K562 (cell line): Measurements from ENCODE around the gene FBXO10. TPM values are rescaled to one million over a fixed set of nuclear protein-coding genes. Genes with fewer than 3 reads are reported as not detected.

ENCODE experiments used
- CBFB ChIP-seq: sonication (generic); formaldehyde crosslinking; IDR thresholded peaks from 2 replicates; pipeline ENCODE4 v1.4.0; 2020; ENCODE audit warnings: mild to moderate bottlenecking, missing genetic modification reagents
- E2F3 ChIP-seq: fragments of 250-450 bp; sonication (Bioruptor Pico); IDR thresholded peaks from 2 replicates; pipeline ENCODE4 v1.4.0; 2020; ENCODE audit warnings: mild to moderate bottlenecking
- HIVEP1 ChIP-seq: fragments of 250-450 bp; sonication (Bioruptor Pico); IDR thresholded peaks from 2 replicates; pipeline ENCODE4 v1.4.0; 2020; ENCODE audit warnings: mild to moderate bottlenecking
- KAT2B ChIP-seq: IDR thresholded peaks from one replicate; pipeline ENCODE4 v1.6.1; 2012; ENCODE audit warnings: low read depth, mild to moderate bottlenecking, control low read depth, inconsistent platforms, low read length, moderate library complexity
- MAFG ChIP-seq: fragments of 450-650 bp; conservative IDR thresholded peaks from 2 replicates; pipeline ENCODE4 v1.6.1; 2016; ENCODE audit warnings: missing genetic modification characterization, missing compliant biosample characterization
- MEF2A ChIP-seq: IDR thresholded peaks from 2 replicates; pipeline ENCODE4 v1.6.1; 2011; ENCODE audit warnings: low read depth, mild to moderate bottlenecking, low read length, moderate library complexity; ENCODE audit not compliant: control insufficient read depth
- TAF9B ChIP-seq: fragments of 450-650 bp; IDR thresholded peaks from 2 replicates; pipeline ENCODE4 v1.6.1; 2018; ENCODE audit warnings: mild to moderate bottlenecking; ENCODE audit not compliant: partially characterized antibody
- ZBTB17 ChIP-seq: fragments of 450-650 bp; formaldehyde crosslinking; IDR thresholded peaks from 2 replicates; pipeline ENCODE4 v1.4.0; 2020; ENCODE audit warnings: mild to moderate bottlenecking
- ZNF124 ChIP-seq: sonication (generic); formaldehyde crosslinking; IDR thresholded peaks from 2 replicates; pipeline ENCODE4 v1.8.1; 2022; ENCODE audit warnings: missing genetic modification reagents
- ZNF551 ChIP-seq: fragments of 250-450 bp; sonication (Bioruptor Pico); IDR thresholded peaks from 2 replicates; pipeline ENCODE4 v1.5.0; 2021; ENCODE audit warnings: mild to moderate bottlenecking, moderate library complexity
- ZNF586 ChIP-seq: fragments of 450-650 bp; formaldehyde crosslinking; conservative IDR thresholded peaks from 2 replicates; pipeline ENCODE4 v1.4.0; 2020; ENCODE audit warnings: mild to moderate bottlenecking, moderate library complexity
- polyA plus RNA-seq, 8 experiments: library from polyadenylated mRNA; depleted of rRNA in 4 of 8; stranded (reverse) in 5 of 8; unstranded in 3 of 8; fragments of >200 nt; fragmentation: Nextera tagmentation in 2 of 8; fragmentation: Illumina TruSeq in 1 of 8; extraction: Ambion mirVana in 2 of 8; extraction: Trizol in 1 of 8; gene quantifications; 2 replicates each; pipeline versions ENCODE4 v1.2.1 to v1.2.3, GENCODE V29; 2011 to 2014; ENCODE audit warnings: inconsistent platforms in 1 of 8, missing spikeins in 1 of 8
- total RNA-seq, 7 experiments: library from RNA; depleted of rRNA in 6 of 7; stranded (reverse); fragments of >200 nt in 6 of 7; fragmentation: Illumina TruSeq in 2 of 7; extraction: Trizol in 2 of 7; gene quantifications; 2 replicates each; pipeline versions ENCODE4 v1.2.1 to v1.2.3, GENCODE V29; 2011 to 2021; ENCODE audit warnings: low replicate concordance in 1 of 7
- TF ChIP-seq, protein P1 (sequence below): sonication (generic); formaldehyde crosslinking; IDR thresholded peaks from 2 replicates; pipeline ENCODE4 v1.8.0; 2022; ENCODE audit warnings: mild to moderate bottlenecking, low read depth, missing genetic modification reagents
- TF ChIP-seq, protein P2 (sequence below): fragments of 450-650 bp; IDR thresholded peaks from 2 replicates; pipeline ENCODE4 v1.6.1; 2018; ENCODE audit not compliant: partially characterized antibody
- TF ChIP-seq, protein P3 (sequence below): fragments of 450-650 bp; IDR thresholded peaks from 2 replicates; pipeline ENCODE4 v1.6.1; 2016; ENCODE audit warnings: missing biosample characterization, missing genetic modification characterization
- TF ChIP-seq, protein P4 (sequence below), 2 experiments: IDR thresholded peaks in 1 of 2; conservative IDR thresholded peaks in 1 of 2; 2 replicates each; pipeline ENCODE4 v1.6.1; 2016; ENCODE audit warnings: low read depth in 2 of 2, mild to moderate bottlenecking in 1 of 2, missing compliant biosample characterization in 1 of 2, missing genetic modification characterization in 1 of 2, moderate library complexity in 1 of 2
- TF ChIP-seq, protein P5 (sequence below): sonication (generic); formaldehyde crosslinking; IDR thresholded peaks from 2 replicates; pipeline ENCODE4 v1.8.0; 2022; ENCODE audit warnings: missing genetic modification reagents, mild to moderate bottlenecking, moderate library complexity, borderline replicate concordance

Gene FBXO10
- total and polyA plus RNA-seq, 9 of the 15 experiments (the other 6 are each of a cell fraction or from before 2014, with no cell fraction given), result 0.84 to 9.9 (median 6.0) TPM

DNA sequence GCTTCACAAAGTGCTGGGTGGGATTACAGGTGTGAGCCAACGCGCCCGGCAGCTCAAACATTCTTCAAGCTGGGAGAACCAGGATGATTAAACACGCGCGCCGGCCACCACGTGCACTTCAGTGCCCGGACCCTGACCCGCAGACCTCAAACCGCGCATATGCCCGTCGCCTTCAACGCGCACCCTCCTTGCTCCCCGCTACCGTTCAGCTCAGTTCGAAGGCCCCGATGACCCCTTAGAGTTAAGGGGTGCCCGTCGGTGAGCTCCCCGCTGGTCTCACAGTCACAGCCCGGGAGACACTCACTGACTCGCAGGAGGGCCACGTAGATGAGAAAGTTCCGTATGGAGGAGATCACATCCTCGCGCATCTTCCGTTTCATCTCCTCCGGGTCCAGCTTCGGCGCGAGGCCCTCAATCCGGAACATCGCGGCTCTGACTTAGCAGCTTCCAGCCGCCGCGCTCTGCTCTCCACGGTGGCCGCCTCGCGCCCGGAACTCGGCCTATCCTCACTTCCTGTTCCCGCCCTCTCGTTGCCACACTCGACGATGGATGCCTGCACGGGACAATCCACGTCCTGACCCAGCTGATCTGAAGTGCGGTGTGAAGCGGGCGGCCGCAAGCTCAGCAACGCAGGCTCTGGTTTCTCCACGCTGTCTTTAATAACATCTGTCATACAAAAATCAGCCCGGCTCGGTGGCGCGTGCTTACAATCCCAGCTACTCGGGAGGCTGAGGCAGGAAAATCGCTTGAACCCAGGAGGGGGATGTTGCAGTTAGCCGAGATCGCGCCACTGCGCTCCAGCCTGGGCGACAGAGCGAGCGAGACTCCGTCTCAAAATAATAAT, 16.1 kb upstream of the FBXO10 start, which contains the start of gene TOMM5 (continued):
- TF ChIP-seq, protein P1, sequence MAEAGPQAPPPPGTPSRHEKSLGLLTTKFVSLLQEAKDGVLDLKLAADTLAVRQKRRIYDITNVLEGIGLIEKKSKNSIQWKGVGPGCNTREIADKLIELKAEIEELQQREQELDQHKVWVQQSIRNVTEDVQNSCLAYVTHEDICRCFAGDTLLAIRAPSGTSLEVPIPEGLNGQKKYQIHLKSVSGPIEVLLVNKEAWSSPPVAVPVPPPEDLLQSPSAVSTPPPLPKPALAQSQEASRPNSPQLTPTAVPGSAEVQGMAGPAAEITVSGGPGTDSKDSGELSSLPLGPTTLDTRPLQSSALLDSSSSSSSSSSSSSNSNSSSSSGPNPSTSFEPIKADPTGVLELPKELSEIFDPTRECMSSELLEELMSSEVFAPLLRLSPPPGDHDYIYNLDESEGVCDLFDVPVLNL (CRISPR knock-in tag), result peak; percentile 79
- TF ChIP-seq ZBTB17 (CRISPR knock-in tag) (peak; percentile 76), ZNF586 (CRISPR knock-in tag) (no peak), CBFB (CRISPR knock-in tag) (peak; percentile 61; the same call in 1 of the 2 replicates), ZNF124 (CRISPR knock-in tag) (no peak), ZNF551 (CRISPR knock-in tag) (no peak), E2F3 (CRISPR knock-in tag) (peak; percentile 92), MEF2A (no peak), HIVEP1 (peak; percentile 31; the same call in 1 of the 2 replicates), KAT2B (no peak), MAFG (tag) (no peak), TAF9B (peak; percentile 92)
- TF ChIP-seq, protein P2, sequence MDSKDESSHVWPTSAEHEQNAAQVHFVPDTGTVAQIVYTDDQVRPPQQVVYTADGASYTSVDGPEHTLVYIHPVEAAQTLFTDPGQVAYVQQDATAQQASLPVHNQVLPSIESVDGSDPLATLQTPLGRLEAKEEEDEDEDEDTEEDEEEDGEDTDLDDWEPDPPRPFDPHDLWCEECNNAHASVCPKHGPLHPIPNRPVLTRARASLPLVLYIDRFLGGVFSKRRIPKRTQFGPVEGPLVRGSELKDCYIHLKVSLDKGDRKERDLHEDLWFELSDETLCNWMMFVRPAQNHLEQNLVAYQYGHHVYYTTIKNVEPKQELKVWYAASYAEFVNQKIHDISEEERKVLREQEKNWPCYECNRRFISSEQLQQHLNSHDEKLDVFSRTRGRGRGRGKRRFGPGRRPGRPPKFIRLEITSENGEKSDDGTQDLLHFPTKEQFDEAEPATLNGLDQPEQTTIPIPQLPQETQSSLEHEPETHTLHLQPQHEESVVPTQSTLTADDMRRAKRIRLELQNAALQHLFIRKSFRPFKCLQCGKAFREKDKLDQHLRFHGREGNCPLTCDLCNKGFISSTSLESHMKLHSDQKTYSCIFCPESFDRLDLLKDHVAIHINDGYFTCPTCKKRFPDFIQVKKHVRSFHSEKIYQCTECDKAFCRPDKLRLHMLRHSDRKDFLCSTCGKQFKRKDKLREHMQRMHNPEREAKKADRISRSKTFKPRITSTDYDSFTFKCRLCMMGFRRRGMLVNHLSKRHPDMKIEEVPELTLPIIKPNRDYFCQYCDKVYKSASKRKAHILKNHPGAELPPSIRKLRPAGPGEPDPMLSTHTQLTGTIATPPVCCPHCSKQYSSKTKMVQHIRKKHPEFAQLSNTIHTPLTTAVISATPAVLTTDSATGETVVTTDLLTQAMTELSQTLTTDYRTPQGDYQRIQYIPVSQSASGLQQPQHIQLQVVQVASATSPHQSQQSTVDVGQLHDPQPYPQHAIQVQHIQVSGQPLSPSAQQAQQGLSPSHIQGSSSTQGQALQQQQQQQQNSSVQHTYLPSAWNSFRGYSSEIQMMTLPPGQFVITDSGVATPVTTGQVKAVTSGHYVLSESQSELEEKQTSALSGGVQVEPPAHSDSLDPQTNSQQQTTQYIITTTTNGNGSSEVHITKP, result no peak
- TF ChIP-seq, protein P3, sequence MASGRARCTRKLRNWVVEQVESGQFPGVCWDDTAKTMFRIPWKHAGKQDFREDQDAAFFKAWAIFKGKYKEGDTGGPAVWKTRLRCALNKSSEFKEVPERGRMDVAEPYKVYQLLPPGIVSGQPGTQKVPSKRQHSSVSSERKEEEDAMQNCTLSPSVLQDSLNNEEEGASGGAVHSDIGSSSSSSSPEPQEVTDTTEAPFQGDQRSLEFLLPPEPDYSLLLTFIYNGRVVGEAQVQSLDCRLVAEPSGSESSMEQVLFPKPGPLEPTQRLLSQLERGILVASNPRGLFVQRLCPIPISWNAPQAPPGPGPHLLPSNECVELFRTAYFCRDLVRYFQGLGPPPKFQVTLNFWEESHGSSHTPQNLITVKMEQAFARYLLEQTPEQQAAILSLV (tag), result no peak
- TF ChIP-seq, protein P4, sequence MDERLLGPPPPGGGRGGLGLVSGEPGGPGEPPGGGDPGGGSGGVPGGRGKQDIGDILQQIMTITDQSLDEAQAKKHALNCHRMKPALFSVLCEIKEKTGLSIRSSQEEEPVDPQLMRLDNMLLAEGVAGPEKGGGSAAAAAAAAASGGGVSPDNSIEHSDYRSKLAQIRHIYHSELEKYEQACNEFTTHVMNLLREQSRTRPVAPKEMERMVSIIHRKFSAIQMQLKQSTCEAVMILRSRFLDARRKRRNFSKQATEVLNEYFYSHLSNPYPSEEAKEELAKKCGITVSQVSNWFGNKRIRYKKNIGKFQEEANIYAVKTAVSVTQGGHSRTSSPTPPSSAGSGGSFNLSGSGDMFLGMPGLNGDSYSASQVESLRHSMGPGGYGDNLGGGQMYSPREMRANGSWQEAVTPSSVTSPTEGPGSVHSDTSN (CRISPR knock-in tag; IDR thresholded peaks at IDR 0.05; ENCODE audit: low read depth), result no peak
- TF ChIP-seq, protein P4 (tag; conservative IDR thresholded peaks at IDR 0.05; ENCODE audit: low read depth), result peak; percentile 64
- TF ChIP-seq, protein P5, sequence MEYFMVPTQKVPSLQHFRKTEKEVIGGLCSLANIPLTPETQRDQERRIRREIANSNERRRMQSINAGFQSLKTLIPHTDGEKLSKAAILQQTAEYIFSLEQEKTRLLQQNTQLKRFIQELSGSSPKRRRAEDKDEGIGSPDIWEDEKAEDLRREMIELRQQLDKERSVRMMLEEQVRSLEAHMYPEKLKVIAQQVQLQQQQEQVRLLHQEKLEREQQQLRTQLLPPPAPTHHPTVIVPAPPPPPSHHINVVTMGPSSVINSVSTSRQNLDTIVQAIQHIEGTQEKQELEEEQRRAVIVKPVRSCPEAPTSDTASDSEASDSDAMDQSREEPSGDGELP (CRISPR knock-in tag), result peak; percentile 100
